IgD-negative memory B cell (primary cell): Measurements from ENCODE around the gene CCT8L2. TPM values are rescaled to one million over a fixed set of nuclear protein-coding genes. Genes with fewer than 3 reads are reported as not detected.
"Not testable (repeated sequence)": the region's sequence is repeated elsewhere in the genome, so short reads cannot be mapped to it uniquely, and the experiment has no call there.

Experiments used
- H3K27ac Mint-ChIP-seq, 3 donors: one replicate each; pipeline ENCODE4 v1.8.0; 2020 to 2022; ENCODE audit warnings: mild to moderate bottlenecking in 3 of 3, mixed read lengths in 3 of 3, moderate library complexity in 1 of 3
- H3K27me3 Mint-ChIP-seq: one replicate; pipeline ENCODE4 v1.8.0; 2021; ENCODE audit warnings: mixed read lengths
- H3K36me3 Mint-ChIP-seq: one replicate; pipeline ENCODE4 v1.8.0; 2020; ENCODE audit warnings: mild to moderate bottlenecking, mixed read lengths
- H3K4me1 Mint-ChIP-seq, 3 donors: one replicate each; pipeline ENCODE4 v1.8.0; 2020 to 2022; ENCODE audit warnings: mixed read lengths in 3 of 3, mild to moderate bottlenecking in 1 of 3
- H3K4me3 Mint-ChIP-seq, 4 donors: one replicate each; pipeline ENCODE4 v1.8.0; 2020 to 2022; ENCODE audit warnings: mild to moderate bottlenecking in 4 of 4, mixed read lengths in 4 of 4, moderate library complexity in 3 of 4
- H3K9me3 Mint-ChIP-seq, 3 donors: one replicate each; pipeline ENCODE4 v1.8.0; 2020 to 2021; ENCODE audit warnings: mixed read lengths in 3 of 3, mild to moderate bottlenecking in 1 of 3
- polyA plus RNA-seq: library from polyadenylated mRNA; unstranded; fragments of 300-500 nt; fragmentation: Illumina TruSeq; gene quantifications from one replicate; pipeline ENCODE4 v1.2.3, GENCODE V29; 2021

The CCT8L2 gene
- polyA plus RNA-seq, 1 donor from 2014 or later = not detected

- H3K27ac Mint-ChIP-seq, H3K27me3 Mint-ChIP-seq, H3K4me1 Mint-ChIP-seq, H3K9me3 Mint-ChIP-seq, H3K36me3 Mint-ChIP-seq, H3K4me3 Mint-ChIP-seq: not testable (repeated sequence)
Measured at GRCh38 chr22:16555077-16555994, 37.3 kb downstream of the CCT8L2 start.

DNA sequence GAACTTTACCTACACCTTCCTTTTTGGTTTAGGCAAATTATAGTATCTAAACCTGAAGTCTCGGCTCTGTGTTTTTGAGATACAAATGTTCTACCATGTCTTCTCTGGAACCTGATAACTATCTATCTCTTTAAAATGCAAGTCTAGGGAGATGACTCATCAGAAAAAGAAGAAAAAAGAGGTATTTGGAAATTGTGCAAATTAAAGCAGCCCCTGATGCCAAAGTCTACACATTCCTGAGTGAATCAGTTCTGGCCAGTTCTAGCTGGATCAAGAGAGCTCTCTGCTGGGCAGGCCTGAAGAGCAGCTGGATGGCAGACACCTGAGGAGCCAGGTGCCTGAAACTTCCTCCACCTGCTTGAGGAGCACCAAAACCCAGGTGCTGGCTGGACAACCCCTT is 49.3 kb downstream of the CCT8L2 start:
- not testable (repeated sequence) for H3K36me3 Mint-ChIP-seq, H3K4me3 Mint-ChIP-seq, H3K27ac Mint-ChIP-seq, H3K27me3 Mint-ChIP-seq, H3K9me3 Mint-ChIP-seq, H3K4me1 Mint-ChIP-seq

Other genes starting within 250 kb of the CCT8L2 start
- gene XKR3, start 232.6 kb upstream of the CCT8L2 start, polyA plus RNA-seq = not detected